HEK293 (cell line): Measurements from ENCODE around the gene SMAD1.

Experiments used
- CTCF ChIA-PET: fragments of 350-600 bp; formaldehyde crosslinking; extraction: SDS; loops from one replicate; lab custom pipeline; 2021; ENCODE audit warnings: antibody characterized with exemption; lab: Yijun Ruan, JAX
- POLR2A ChIA-PET: fragments of 300-600 bp; formaldehyde crosslinking; extraction: SDS; loops from one replicate; lab custom pipeline; 2020; ENCODE audit warnings: antibody characterized with exemption, inconsistent platforms; lab: Yijun Ruan, JAX
- H3K27ac ChIP-seq: fragments of 200-500 bp; sonication (Bioruptor generic); 2 replicates; pipeline ENCODE4 v1.5.1; 2014; ENCODE audit warnings: low read depth, low read length, control low read depth, inconsistent platforms; ENCODE audit errors: extremely low read depth
- H3K36me3 ChIP-seq, 2 experiments: fragments of 200-500 bp in 1 of 2; sonication (Bioruptor generic) in 1 of 2; 1 replicate in 1 of 2; 2 replicates in 1 of 2; pipeline ENCODE4 v1.5.1; 2014 to 2017; ENCODE audit warnings: inconsistent platforms in 2 of 2, low read length in 2 of 2; ENCODE audit not compliant: control insufficient read depth in 2 of 2, insufficient read depth in 1 of 2
- H3K4me1 ChIP-seq: fragments of 200-500 bp; sonication (Bioruptor generic); 2 replicates; pipeline ENCODE4 v1.5.1; 2014; ENCODE audit warnings: mild to moderate bottlenecking, low read length, inconsistent platforms; ENCODE audit not compliant: control insufficient read depth, insufficient read depth
- H3K4me3 ChIP-seq: 2 replicates; pipeline ENCODE4 v1.5.1; 2011; ENCODE audit warnings: low read depth, mild to moderate bottlenecking, control low read depth, low read length, moderate library complexity
- H3K9me3 ChIP-seq: fragments of 200-500 bp; sonication (Bioruptor generic); 2 replicates; pipeline ENCODE4 v1.5.1; 2014; ENCODE audit warnings: low read depth, low read length, inconsistent platforms; ENCODE audit not compliant: control insufficient read depth, insufficient read depth
- BCL11B ChIP-seq: fragments of 450-650 bp; formaldehyde crosslinking; IDR thresholded peaks from 2 replicates; pipeline ENCODE4 v1.5.1; 2016; ENCODE audit warnings: low read depth, missing biosample characterization, missing genetic modification characterization
- GLI2 ChIP-seq: fragments of 450-650 bp; formaldehyde crosslinking; IDR thresholded peaks from 2 replicates; pipeline ENCODE4; 2017; ENCODE audit warnings: missing biosample characterization, missing genetic modification characterization, low read depth, borderline replicate concordance
- SP2 ChIP-seq: fragments of 450-650 bp; formaldehyde crosslinking; IDR thresholded peaks from 2 replicates; pipeline ENCODE4 v1.5.1; 2016; ENCODE audit warnings: missing biosample characterization, missing genetic modification characterization
- TRIM28 ChIP-seq: IDR thresholded peaks from 2 replicates; pipeline ENCODE4 v1.6.1; 2011; ENCODE audit warnings: low read length, control low read depth, borderline replicate concordance
- ZBTB1 ChIP-seq: fragments of 450-650 bp; formaldehyde crosslinking; IDR thresholded peaks from 2 replicates; pipeline ENCODE4 v1.5.1; 2016; ENCODE audit warnings: missing biosample characterization, missing genetic modification characterization
- ZBTB10 ChIP-seq: fragments of 450-650 bp; formaldehyde crosslinking; IDR thresholded peaks from 2 replicates; pipeline ENCODE4 v1.5.1; 2016; ENCODE audit warnings: missing biosample characterization, missing genetic modification characterization
- ZBTB6 ChIP-seq: fragments of 450-650 bp; formaldehyde crosslinking; IDR thresholded peaks from 2 replicates; pipeline ENCODE4 v1.5.1; 2017; ENCODE audit warnings: missing biosample characterization, missing genetic modification characterization
- ZFP69B ChIP-seq: fragments of 450-650 bp; formaldehyde crosslinking; IDR thresholded peaks from 2 replicates; pipeline ENCODE4 v1.5.1; 2016; ENCODE audit warnings: missing biosample characterization, missing genetic modification characterization
- ZNF133 ChIP-seq: fragments of 450-650 bp; formaldehyde crosslinking; IDR thresholded peaks from 2 replicates; pipeline ENCODE4 v1.5.1; 2016; ENCODE audit warnings: missing biosample characterization, missing genetic modification characterization
- ZNF138 ChIP-seq: fragments of 450-650 bp; formaldehyde crosslinking; IDR thresholded peaks from 2 replicates; pipeline ENCODE4 v1.5.1; 2016; ENCODE audit warnings: missing biosample characterization, missing genetic modification characterization, borderline replicate concordance
- ZNF169 ChIP-seq: fragments of 450-650 bp; formaldehyde crosslinking; IDR thresholded peaks from 2 replicates; pipeline ENCODE4 v1.5.1; 2016; ENCODE audit warnings: missing biosample characterization, missing genetic modification characterization
- ZNF174 ChIP-seq: fragments of 450-650 bp; formaldehyde crosslinking; IDR thresholded peaks from 2 replicates; pipeline ENCODE4 v1.5.0; 2017; ENCODE audit warnings: missing biosample characterization, mild to moderate bottlenecking, missing genetic modification characterization
- ZNF248 ChIP-seq: fragments of 450-650 bp; formaldehyde crosslinking; IDR thresholded peaks from 2 replicates; pipeline ENCODE4 v1.5.1; 2017; ENCODE audit warnings: missing biosample characterization, missing genetic modification characterization
- ZNF391 ChIP-seq: fragments of 450-650 bp; formaldehyde crosslinking; IDR thresholded peaks from 2 replicates; pipeline ENCODE4 v1.5.1; 2016; ENCODE audit warnings: low read depth, missing biosample characterization, missing genetic modification characterization, borderline replicate concordance
- ZNF501 ChIP-seq: fragments of 450-650 bp; formaldehyde crosslinking; IDR thresholded peaks from 2 replicates; pipeline ENCODE4 v1.5.1; 2016; ENCODE audit warnings: missing biosample characterization, missing genetic modification characterization
- ZNF529 ChIP-seq: fragments of 450-650 bp; formaldehyde crosslinking; IDR thresholded peaks from 2 replicates; pipeline ENCODE4 v1.5.1; 2017; ENCODE audit warnings: missing genetic modification characterization, missing biosample characterization; ENCODE audit not compliant: insufficient replicate concordance
- ZNF560 ChIP-seq: fragments of 450-650 bp; formaldehyde crosslinking; IDR thresholded peaks from 2 replicates; pipeline ENCODE4 v1.5.1; 2017; ENCODE audit warnings: missing biosample characterization, missing genetic modification characterization, borderline replicate concordance
- ZNF585B ChIP-seq: fragments of 450-650 bp; formaldehyde crosslinking; IDR thresholded peaks from 2 replicates; pipeline ENCODE4 v1.5.1; 2016; ENCODE audit warnings: missing biosample characterization, missing genetic modification characterization
- ZNF610 ChIP-seq: fragments of 450-650 bp; formaldehyde crosslinking; IDR thresholded peaks from 2 replicates; pipeline ENCODE4 v1.5.1; 2016; ENCODE audit warnings: missing biosample characterization, missing genetic modification characterization, borderline replicate concordance
- ZNF670 ChIP-seq: fragments of 450-650 bp; formaldehyde crosslinking; IDR thresholded peaks from 2 replicates; pipeline ENCODE4 v1.5.1; 2016; ENCODE audit warnings: missing biosample characterization, missing genetic modification characterization, low read depth
- ZNF791 ChIP-seq: fragments of 450-650 bp; formaldehyde crosslinking; IDR thresholded peaks from 2 replicates; pipeline ENCODE4 v1.5.1; 2016; ENCODE audit warnings: missing biosample characterization, missing genetic modification characterization
- TF ChIP-seq, protein P1 (sequence below): fragments of 450-650 bp; formaldehyde crosslinking; IDR thresholded peaks from 2 replicates; pipeline ENCODE4 v1.5.1; 2016; ENCODE audit warnings: missing biosample characterization, missing genetic modification characterization
- TF ChIP-seq, protein P2 (sequence below): fragments of 450-650 bp; formaldehyde crosslinking; IDR thresholded peaks from 2 replicates; pipeline ENCODE4 v1.5.1; 2016; ENCODE audit warnings: missing biosample characterization, missing genetic modification characterization
- TF ChIP-seq, protein P3 (sequence below): fragments of 450-650 bp; formaldehyde crosslinking; IDR thresholded peaks from 2 replicates; pipeline ENCODE4 v1.5.1; 2016; ENCODE audit warnings: missing biosample characterization, missing genetic modification characterization

SMAD1 gene

GRCh38 chr4:145483514-145483913, 1.9 kb downstream of the SMAD1 start:
- ChIA-PET POLR2A (no interaction called here), CTCF (no interaction called here)
- TF ChIP-seq ZNF133 (no peak), ZBTB1 (tag by site-specific recombination) (no peak), TRIM28 (no peak), ZBTB6 (0 out of 2 replicates have a peak, but pooled peaks have one; percentile 7)
- TF ChIP-seq, protein P1, sequence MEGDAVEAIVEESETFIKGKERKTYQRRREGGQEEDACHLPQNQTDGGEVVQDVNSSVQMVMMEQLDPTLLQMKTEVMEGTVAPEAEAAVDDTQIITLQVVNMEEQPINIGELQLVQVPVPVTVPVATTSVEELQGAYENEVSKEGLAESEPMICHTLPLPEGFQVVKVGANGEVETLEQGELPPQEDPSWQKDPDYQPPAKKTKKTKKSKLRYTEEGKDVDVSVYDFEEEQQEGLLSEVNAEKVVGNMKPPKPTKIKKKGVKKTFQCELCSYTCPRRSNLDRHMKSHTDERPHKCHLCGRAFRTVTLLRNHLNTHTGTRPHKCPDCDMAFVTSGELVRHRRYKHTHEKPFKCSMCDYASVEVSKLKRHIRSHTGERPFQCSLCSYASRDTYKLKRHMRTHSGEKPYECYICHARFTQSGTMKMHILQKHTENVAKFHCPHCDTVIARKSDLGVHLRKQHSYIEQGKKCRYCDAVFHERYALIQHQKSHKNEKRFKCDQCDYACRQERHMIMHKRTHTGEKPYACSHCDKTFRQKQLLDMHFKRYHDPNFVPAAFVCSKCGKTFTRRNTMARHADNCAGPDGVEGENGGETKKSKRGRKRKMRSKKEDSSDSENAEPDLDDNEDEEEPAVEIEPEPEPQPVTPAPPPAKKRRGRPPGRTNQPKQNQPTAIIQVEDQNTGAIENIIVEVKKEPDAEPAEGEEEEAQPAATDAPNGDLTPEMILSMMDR (tag by site-specific recombination), result 0 out of 2 replicates have a peak, but pooled peaks have one; percentile 9
- no peaks in the 10 kb centered on the region for H3K9me3 ChIP-seq
- peak overlapping the region; percentile 72; the same call in 1 of the 2 replicates for H3K4me3 ChIP-seq
- H3K27ac ChIP-seq, result peak overlapping the region; percentile 93; the same call in 1 of the 2 replicates
- H3K4me1 ChIP-seq, result no peaks in the 10 kb centered on the region
- H3K36me3 ChIP-seq, result no peaks in the 10 kb centered on the region

- H3K9me3 ChIP-seq, result no peaks in the 10 kb centered on the region
- no peaks in the 10 kb centered on the region for H3K36me3 ChIP-seq
- ChIA-PET CTCF (interaction anchor here (0.5 to 1.1 kb wide), 3 partner anchors 21 to 83 kb away, joined by 3 to 4 read pairs (median 3); no protein-coding TSS in a partner anchor), POLR2A (interaction anchor here (0.8 kb wide), 1 partner anchor 55 kb away, joined by 3 read pairs; no protein-coding TSS in a partner anchor)
- H3K4me3 ChIP-seq, result no peak overlapping the region
- H3K4me1 ChIP-seq, result no peaks in the 10 kb centered on the region
- H3K27ac ChIP-seq, result no peak overlapping the region
- TF ChIP-seq ZNF670 (tag by site-specific recombination), result no peak
- TF ChIP-seq ZNF133, result no peak
- TF ChIP-seq, protein P2, sequence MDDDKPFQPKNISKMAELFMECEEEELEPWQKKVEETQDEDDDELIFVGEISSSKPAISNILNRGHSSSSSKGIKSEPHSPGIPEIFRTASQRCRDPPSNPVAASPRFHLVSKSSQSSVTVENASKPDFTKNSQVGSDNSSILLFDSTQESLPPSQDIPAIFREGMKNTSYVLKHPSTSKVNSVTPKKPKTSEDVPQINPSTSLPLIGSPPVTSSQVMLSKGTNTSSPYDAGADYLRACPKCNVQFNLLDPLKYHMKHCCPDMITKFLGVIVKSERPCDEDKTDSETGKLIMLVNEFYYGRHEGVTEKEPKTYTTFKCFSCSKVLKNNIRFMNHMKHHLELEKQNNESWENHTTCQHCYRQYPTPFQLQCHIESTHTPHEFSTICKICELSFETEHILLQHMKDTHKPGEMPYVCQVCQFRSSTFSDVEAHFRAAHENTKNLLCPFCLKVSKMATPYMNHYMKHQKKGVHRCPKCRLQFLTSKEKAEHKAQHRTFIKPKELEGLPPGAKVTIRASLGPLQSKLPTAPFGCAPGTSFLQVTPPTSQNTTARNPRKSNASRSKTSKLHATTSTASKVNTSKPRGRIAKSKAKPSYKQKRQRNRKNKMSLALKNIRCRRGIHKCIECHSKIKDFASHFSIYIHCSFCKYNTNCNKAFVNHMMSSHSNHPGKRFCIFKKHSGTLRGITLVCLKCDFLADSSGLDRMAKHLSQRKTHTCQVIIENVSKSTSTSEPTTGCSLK (tag by site-specific recombination), result no peak
- no peak for TF ChIP-seq ZNF791
- no peak for TF ChIP-seq ZNF560 (tag by site-specific recombination)
- TF ChIP-seq, protein P3, sequence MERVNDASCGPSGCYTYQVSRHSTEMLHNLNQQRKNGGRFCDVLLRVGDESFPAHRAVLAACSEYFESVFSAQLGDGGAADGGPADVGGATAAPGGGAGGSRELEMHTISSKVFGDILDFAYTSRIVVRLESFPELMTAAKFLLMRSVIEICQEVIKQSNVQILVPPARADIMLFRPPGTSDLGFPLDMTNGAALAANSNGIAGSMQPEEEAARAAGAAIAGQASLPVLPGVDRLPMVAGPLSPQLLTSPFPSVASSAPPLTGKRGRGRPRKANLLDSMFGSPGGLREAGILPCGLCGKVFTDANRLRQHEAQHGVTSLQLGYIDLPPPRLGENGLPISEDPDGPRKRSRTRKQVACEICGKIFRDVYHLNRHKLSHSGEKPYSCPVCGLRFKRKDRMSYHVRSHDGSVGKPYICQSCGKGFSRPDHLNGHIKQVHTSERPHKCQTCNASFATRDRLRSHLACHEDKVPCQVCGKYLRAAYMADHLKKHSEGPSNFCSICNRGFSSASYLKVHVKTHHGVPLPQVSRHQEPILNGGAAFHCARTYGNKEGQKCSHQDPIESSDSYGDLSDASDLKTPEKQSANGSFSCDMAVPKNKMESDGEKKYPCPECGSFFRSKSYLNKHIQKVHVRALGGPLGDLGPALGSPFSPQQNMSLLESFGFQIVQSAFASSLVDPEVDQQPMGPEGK (tag by site-specific recombination), result peak; percentile 46; the same call in 1 of the 2 replicates
- peak; percentile 79; the same call in 1 of the 2 replicates for TF ChIP-seq GLI2
- TF ChIP-seq ZNF610 (tag by site-specific recombination), result no peak
- no peak for TF ChIP-seq ZNF529 (tag by site-specific recombination)
- no peak for TF ChIP-seq ZNF585B (tag by site-specific recombination)
- TF ChIP-seq ZNF174 (tag by site-specific recombination), result no peak
- TF ChIP-seq ZNF391 (tag by site-specific recombination), result peak; percentile 28; the same call in 1 of the 2 replicates
- no peak for TF ChIP-seq ZNF138 (tag by site-specific recombination)
- no peak for TF ChIP-seq SP2 (tag by site-specific recombination)
- TF ChIP-seq ZFP69B, result no peak
- peak; percentile 39; the same call in 1 of the 2 replicates for TF ChIP-seq TRIM28
- TF ChIP-seq ZNF501, result peak; percentile 73; the same call in 1 of the 2 replicates
- no peak for TF ChIP-seq ZBTB10
- no peak for TF ChIP-seq ZNF169 (tag by site-specific recombination)
- no peak for TF ChIP-seq ZNF248 (tag by site-specific recombination)
- no peak for TF ChIP-seq BCL11B (tag by site-specific recombination)
Observed at GRCh38 chr4:145484225-145484846, 2.7 kb downstream of the SMAD1 start.
